ENCODE measurements around the gene CENATAC.
"Not testable (repeated sequence)": the region's sequence is repeated elsewhere in the genome, so short reads cannot be mapped to it uniquely, and the experiment has no call there.

Gene CENATAC

GRCh38 chr11:118996926-118997626, 862 bp upstream of the CENATAC start:
- DNase-seq = peak; percentile 53

- DNase-seq = no peak
Observed at GRCh38 chr11:118998388-118998717, 415 bp downstream of the CENATAC start.

GRCh38 chr11:118998822-118999221, 884 bp downstream of the CENATAC start:
- DNase-seq = no peak

- no peak for DNase-seq
Observed at GRCh38 chr11:119000906-119001305, 3.0 kb downstream of the CENATAC start.

GRCh38 chr11:119006656-119007055, 8.7 kb downstream of the CENATAC start:
- no peak for DNase-seq

- DNase-seq = no peak
Observed at GRCh38 chr11:119011476-119012053, 13.6 kb downstream of the CENATAC start.

- DNase-seq = no peak
Observed at GRCh38 chr11:119012629-119013170, 14.8 kb downstream of the CENATAC start.

- no peak for DNase-seq
Observed at GRCh38 chr11:119014209-119014924, 16.4 kb downstream of the CENATAC start.

GRCh38 chr11:119015054-119015611, 17.2 kb downstream of the CENATAC start:
- no peak for DNase-seq

GRCh38 chr11:119016216-119017009, 18.5 kb downstream of the CENATAC start:
- DNase-seq = no peak

- not testable (repeated sequence) for DNase-seq
Observed at GRCh38 chr11:119017377-119017776, 19.4 kb downstream of the CENATAC start.

GRCh38 chr11:119018074-119018938, 20.4 kb downstream of the CENATAC start, which contains the start of the genes RPS25 and TRAPPC4:
RPS25 (minus strand) TSS chr11:119018343; CDS start chr11:119018284, 59 bp downstream.
TRAPPC4 (plus strand) TSS chr11:119018766; CDS start chr11:119018796, 30 bp downstream.
- DNase-seq = peak; percentile 99

- DNase-seq = no peak
Observed at GRCh38 chr11:119019996-119020395, 22.1 kb downstream of the CENATAC start.

- DNase-seq = no peak
Observed at GRCh38 chr11:119021631-119022030, 23.7 kb downstream of the CENATAC start.

- DNase-seq = no peak
Observed at GRCh38 chr11:119023741-119024140, 25.8 kb downstream of the CENATAC start.

- no peak for DNase-seq
Observed at GRCh38 chr11:119024430-119025098, 26.6 kb downstream of the CENATAC start.

- DNase-seq = no peak
Observed at GRCh38 chr11:119025099-119025473, 27.1 kb downstream of the CENATAC start.

- DNase-seq = no peak
Observed at GRCh38 chr11:119025541-119025940, 27.6 kb downstream of the CENATAC start.

- no peak for DNase-seq
Observed at GRCh38 chr11:119025978-119026766, 28.2 kb downstream of the CENATAC start.

- no peak for DNase-seq
Observed at GRCh38 chr11:119026970-119027369, 29.0 kb downstream of the CENATAC start.
